ENCODE measurements around the gene EPHB1. TPM values are rescaled to one million over a fixed set of nuclear protein-coding genes. Genes with fewer than 3 reads are reported as not detected.

The EPHB1 gene
- total and polyA plus RNA-seq, 12 donors = 0.07 to 3.4 (median 1.6) TPM

DNA sequence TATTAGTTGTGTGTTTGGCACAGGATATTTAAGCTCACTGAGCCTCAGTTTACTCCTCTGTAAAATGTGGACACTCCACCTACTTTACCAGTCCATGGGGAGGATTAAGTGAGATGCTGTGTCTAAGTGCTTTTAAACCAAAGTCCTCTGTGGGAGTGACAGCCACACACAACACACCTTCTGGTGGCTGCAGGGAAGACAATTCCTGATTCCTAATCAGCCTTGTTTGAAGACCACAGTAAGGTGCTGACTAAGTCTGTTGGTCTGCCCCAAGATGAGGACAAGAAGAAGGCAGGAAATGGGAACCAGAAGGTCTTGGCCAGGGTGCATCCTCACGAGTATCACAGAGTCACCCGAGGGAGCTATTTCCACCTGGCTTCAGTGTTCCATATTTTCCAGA lies 52.3 kb downstream of the EPHB1 start:
- DNase-seq (no peak), ATAC-seq (no peak)

DNA sequence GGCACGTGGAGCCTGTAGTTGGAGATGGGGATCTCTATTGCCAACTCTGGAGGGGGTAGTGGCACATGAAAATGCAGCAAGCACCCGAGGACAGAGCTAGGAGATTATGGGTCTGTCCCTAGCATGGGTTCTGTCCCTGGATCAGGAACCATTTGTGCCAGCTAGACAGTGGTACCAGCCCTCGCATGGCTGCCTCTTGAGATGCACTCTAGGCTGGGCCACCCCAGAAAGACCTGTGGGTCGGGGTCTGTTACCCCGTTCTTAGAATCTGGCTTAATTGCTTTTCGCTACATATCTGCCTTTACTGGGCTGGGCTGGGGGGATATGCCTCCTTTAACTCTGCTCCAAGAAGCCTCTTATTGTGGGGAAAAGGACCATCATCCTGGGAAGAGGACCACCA lies 54.5 kb downstream of the EPHB1 start:
- DNase-seq = no peak
- H3K4me1 ChIP-seq = peaks cover 0 to 32% (median 22%) of the 10 kb centered on the region in 9 donors
- peaks cover 0 to under 1% (median 0%) of the 10 kb centered on the region in 11 donors for H3K9me3 ChIP-seq
- intact Hi-C loops (cut with DNase I) = no loop called here
- no peaks in the 10 kb centered on the region for H3K27me3 ChIP-seq
- ATAC-seq = no peak
- 96 to 97% methylated on average over 6 of the region's 6 CpGs for WGBS, 2 donors
- H3K4me3 ChIP-seq = no peak overlapping the region
- no peak overlapping the region for H3K27ac ChIP-seq
- no peaks in the 10 kb centered on the region for H3K36me3 ChIP-seq
- TF ChIP-seq, protein P1, sequence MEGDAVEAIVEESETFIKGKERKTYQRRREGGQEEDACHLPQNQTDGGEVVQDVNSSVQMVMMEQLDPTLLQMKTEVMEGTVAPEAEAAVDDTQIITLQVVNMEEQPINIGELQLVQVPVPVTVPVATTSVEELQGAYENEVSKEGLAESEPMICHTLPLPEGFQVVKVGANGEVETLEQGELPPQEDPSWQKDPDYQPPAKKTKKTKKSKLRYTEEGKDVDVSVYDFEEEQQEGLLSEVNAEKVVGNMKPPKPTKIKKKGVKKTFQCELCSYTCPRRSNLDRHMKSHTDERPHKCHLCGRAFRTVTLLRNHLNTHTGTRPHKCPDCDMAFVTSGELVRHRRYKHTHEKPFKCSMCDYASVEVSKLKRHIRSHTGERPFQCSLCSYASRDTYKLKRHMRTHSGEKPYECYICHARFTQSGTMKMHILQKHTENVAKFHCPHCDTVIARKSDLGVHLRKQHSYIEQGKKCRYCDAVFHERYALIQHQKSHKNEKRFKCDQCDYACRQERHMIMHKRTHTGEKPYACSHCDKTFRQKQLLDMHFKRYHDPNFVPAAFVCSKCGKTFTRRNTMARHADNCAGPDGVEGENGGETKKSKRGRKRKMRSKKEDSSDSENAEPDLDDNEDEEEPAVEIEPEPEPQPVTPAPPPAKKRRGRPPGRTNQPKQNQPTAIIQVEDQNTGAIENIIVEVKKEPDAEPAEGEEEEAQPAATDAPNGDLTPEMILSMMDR (IDR thresholded peaks at IDR 0.05) = no peak

More for the DNA sequence above, 52.3 kb downstream of the EPHB1 start:
- TF ChIP-seq, protein P1 (IDR thresholded peaks at IDR 0.05) = no peak
- peaks cover 0 to 31% (median 21%) of the 10 kb centered on the region in 9 donors for H3K4me1 ChIP-seq
- H3K27me3 ChIP-seq = no peaks in the 10 kb centered on the region
- WGBS, 2 donors = 49 to 57% methylated on average over 2 of the region's 2 CpGs
- no peak overlapping the region for H3K4me3 ChIP-seq
- intact Hi-C loops (cut with DNase I) = no loop called here
- H3K27ac ChIP-seq = peak overlapping the region in 1 of 10 donors; percentile 9
- no peaks in the 10 kb centered on the region for H3K36me3 ChIP-seq
- peaks cover 0 to 22% (median 7%) of the 10 kb centered on the region in 11 donors for H3K9me3 ChIP-seq

DNA sequence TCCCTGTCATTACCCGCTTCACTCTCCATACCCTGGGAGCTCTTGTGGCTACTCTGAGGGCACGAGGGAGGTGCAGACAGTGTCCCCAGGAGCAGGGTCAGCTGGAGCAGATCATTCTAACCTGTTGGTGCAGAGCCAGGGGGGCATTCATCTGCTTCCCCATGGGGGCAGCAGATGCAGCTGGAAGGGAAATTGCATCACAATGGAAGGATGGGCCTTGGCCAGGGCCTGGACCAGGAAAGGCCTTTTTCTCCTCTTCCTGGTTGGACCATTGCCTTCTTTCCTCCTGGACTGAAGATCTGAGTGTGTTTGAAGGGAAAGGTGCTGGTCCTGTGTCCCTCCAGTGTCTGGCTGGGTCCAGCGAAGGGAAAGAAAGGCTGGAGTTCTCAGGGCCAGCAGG lies 55.7 kb downstream of the EPHB1 start:
- Histone ChIP-seq H3K4me3 (no peak overlapping the region), H3K36me3 (no peaks in the 10 kb centered on the region), H3K27ac (no peak overlapping the region), H3K4me1 (peaks cover 0 to 32% (median 22%) of the 10 kb centered on the region in 9 donors), H3K9me3 (no peaks in the 10 kb centered on the region), H3K27me3 (no peaks in the 10 kb centered on the region)
- intact Hi-C loops (cut with DNase I) = no loop called here
- TF ChIP-seq, protein P1 (IDR thresholded peaks at IDR 0.05) = no peak
- DNase-seq (peak; percentile 15 to 30), ATAC-seq (peak in 5 of 8 donors; percentile 13 to 73 (median 60))
- WGBS, 2 donors = 65 to 72% methylated on average over 3 of the region's 3 CpGs

DNA sequence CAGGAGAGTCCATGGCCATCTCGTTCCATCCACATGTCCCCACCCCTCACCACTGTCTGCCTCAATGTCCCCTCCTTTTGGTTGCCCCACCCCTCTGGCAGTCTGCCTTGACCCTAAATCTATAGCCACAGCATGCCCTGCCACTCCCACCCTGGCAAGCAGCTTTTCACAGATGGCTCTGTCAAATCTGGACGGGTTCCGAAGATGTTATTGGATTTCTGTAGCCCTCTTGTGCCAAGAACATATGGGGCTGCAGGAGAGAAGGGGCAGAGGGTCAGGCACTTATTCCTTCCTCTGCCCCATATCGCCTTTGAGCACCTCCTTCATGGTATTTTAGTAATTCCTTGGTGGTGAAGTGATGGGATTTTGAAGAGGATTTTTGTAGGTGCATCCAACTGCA lies 57.1 kb downstream of the EPHB1 start:
- DNase-seq (no peak), ATAC-seq (no peak)
- peaks cover 0 to 32% (median 14%) of the 10 kb centered on the region in 9 donors for H3K4me1 ChIP-seq
- peaks cover 0 to 2% (median 0%) of the 10 kb centered on the region in 7 donors for H3K27me3 ChIP-seq
- TF ChIP-seq, protein P1 (IDR thresholded peaks at IDR 0.05) = no peak
- H3K9me3 ChIP-seq = no peaks in the 10 kb centered on the region
- no peak overlapping the region for H3K27ac ChIP-seq
- H3K36me3 ChIP-seq = no peaks in the 10 kb centered on the region
- 69 to 78% methylated on average over 4 of the region's 4 CpGs for WGBS, 2 donors
- no peak overlapping the region for H3K4me3 ChIP-seq
- intact Hi-C loops (cut with DNase I) = no loop called here

All from heart right ventricle (tissue), 16 donors.